Neural crest cell (in vitro differentiated cells): ENCODE results near the gene PI16. TPM values are rescaled to one million over a fixed set of nuclear protein-coding genes. Genes with fewer than 3 reads are reported as not detected.
A peak's percentile ranks its signal among the peaks of the same experiment; 100 is the strongest.

Source experiments
- DNase-seq: peaks from one replicate; pipeline ENCODE4 v3.0.0; 2021; ENCODE audit warnings: low read depth, mixed read lengths, low spot score
- H3K27ac Mint-ChIP-seq: one replicate; pipeline ENCODE4 v1.8.0; 2021; ENCODE audit warnings: mild to moderate bottlenecking, mixed read lengths; ENCODE audit not compliant: unreplicated experiment
- H3K27me3 Mint-ChIP-seq: 2 replicates; pipeline ENCODE4 v1.8.0; 2021; ENCODE audit warnings: low read depth, mild to moderate bottlenecking, mixed read lengths
- H3K36me3 Mint-ChIP-seq: 2 replicates; pipeline ENCODE4 v1.8.0; 2021; ENCODE audit warnings: low read depth, mild to moderate bottlenecking, mixed read lengths
- H3K4me1 Mint-ChIP-seq: 2 replicates; pipeline ENCODE4 v1.8.0; 2021; ENCODE audit warnings: mixed read lengths
- H3K4me3 Mint-ChIP-seq: one replicate; pipeline ENCODE4 v1.8.0; 2021; ENCODE audit warnings: mild to moderate bottlenecking, mixed read lengths
- H3K9me3 Mint-ChIP-seq: 2 replicates; pipeline ENCODE4 v1.8.0; 2021; ENCODE audit warnings: mixed read lengths
- CTCF ChIP-seq: fragments of 200-600 bp; sonication (generic); conservative IDR thresholded peaks from 2 replicates; pipeline ENCODE4 v1.5.0; 2021; ENCODE audit warnings: antibody characterized with exemption, mild to moderate bottlenecking
- total RNA-seq: library from RNA; stranded (reverse); gene quantifications from 2 replicates; pipeline ENCODE4 v1.2.1, GENCODE V29; 2021

Gene PI16
- total RNA-seq, 1 donor from 2014 or later = not detected

GRCh38 chr6:36971921-36972673 lies 17.6 kb downstream of the PI16 start:
- no peak for TF ChIP-seq CTCF
- H3K4me3 Mint-ChIP-seq = no peak overlapping the region
- no peaks in the 10 kb centered on the region for H3K27me3 Mint-ChIP-seq
- no peak for DNase-seq
- peak overlapping the region; percentile 20 for H3K27ac Mint-ChIP-seq
- H3K4me1 Mint-ChIP-seq = no peaks in the 10 kb centered on the region
- H3K36me3 Mint-ChIP-seq = peaks cover 6% of the 10 kb centered on the region
- no peaks in the 10 kb centered on the region for H3K9me3 Mint-ChIP-seq

GRCh38 chr6:36973190-36973589 lies 18.7 kb downstream of the PI16 start:
- no peaks in the 10 kb centered on the region for H3K9me3 Mint-ChIP-seq
- no peak overlapping the region for H3K27ac Mint-ChIP-seq
- H3K4me3 Mint-ChIP-seq = no peak overlapping the region
- no peak for TF ChIP-seq CTCF
- no peaks in the 10 kb centered on the region for H3K27me3 Mint-ChIP-seq
- no peaks in the 10 kb centered on the region for H3K4me1 Mint-ChIP-seq
- peaks cover 8% of the 10 kb centered on the region for H3K36me3 Mint-ChIP-seq
- DNase-seq = no peak

- H3K9me3 Mint-ChIP-seq = no peaks in the 10 kb centered on the region
- no peaks in the 10 kb centered on the region for H3K27me3 Mint-ChIP-seq
- TF ChIP-seq CTCF = no peak
- DNase-seq = no peak
- H3K4me3 Mint-ChIP-seq = no peak overlapping the region
- peaks cover 7% of the 10 kb centered on the region for H3K36me3 Mint-ChIP-seq
- H3K4me1 Mint-ChIP-seq = no peaks in the 10 kb centered on the region
- H3K27ac Mint-ChIP-seq = no peak overlapping the region
Observed at GRCh38 chr6:36973647-36974046, 19.1 kb downstream of the PI16 start.

- peaks cover 3% of the 10 kb centered on the region for H3K4me1 Mint-ChIP-seq
- H3K27ac Mint-ChIP-seq = no peak overlapping the region
- no peaks in the 10 kb centered on the region for H3K9me3 Mint-ChIP-seq
- peaks cover 7% of the 10 kb centered on the region for H3K36me3 Mint-ChIP-seq
- no peak for DNase-seq
- no peak for TF ChIP-seq CTCF
- H3K4me3 Mint-ChIP-seq = no peak overlapping the region
- H3K27me3 Mint-ChIP-seq = no peaks in the 10 kb centered on the region
Observed at GRCh38 chr6:36975231-36976006, 20.9 kb downstream of the PI16 start.

- Mint-ChIP-seq H3K4me3 (no peak overlapping the region), H3K9me3 (no peaks in the 10 kb centered on the region), H3K4me1 (peaks cover 5% of the 10 kb centered on the region), H3K27ac (no peak overlapping the region), H3K36me3 (peaks cover 7% of the 10 kb centered on the region), H3K27me3 (no peaks in the 10 kb centered on the region)
- TF ChIP-seq CTCF = no peak
- DNase-seq = no peak
Observed at GRCh38 chr6:36976007-36976264, 21.4 kb downstream of the PI16 start.
